GM21825 (cell line): ENCODE data around the gene SLC7A4.
"Not testable (repeated sequence)": the region's sequence is repeated elsewhere in the genome, so short reads cannot be mapped to it uniquely, and the experiment has no call there.

Source experiments
- ATAC-seq: cut with Tn5 transposase; IDR thresholded peaks from one replicate; pipeline ENCODE4 v1.9.1; 2021; ENCODE audit warnings: mild to moderate bottlenecking, moderate library complexity; ENCODE audit not compliant: unreplicated experiment

The SLC7A4 gene

GRCh38 chr22:21043860-21044535 is 11.6 kb upstream of the SLC7A4 start:
- no peak for ATAC-seq

DNA sequence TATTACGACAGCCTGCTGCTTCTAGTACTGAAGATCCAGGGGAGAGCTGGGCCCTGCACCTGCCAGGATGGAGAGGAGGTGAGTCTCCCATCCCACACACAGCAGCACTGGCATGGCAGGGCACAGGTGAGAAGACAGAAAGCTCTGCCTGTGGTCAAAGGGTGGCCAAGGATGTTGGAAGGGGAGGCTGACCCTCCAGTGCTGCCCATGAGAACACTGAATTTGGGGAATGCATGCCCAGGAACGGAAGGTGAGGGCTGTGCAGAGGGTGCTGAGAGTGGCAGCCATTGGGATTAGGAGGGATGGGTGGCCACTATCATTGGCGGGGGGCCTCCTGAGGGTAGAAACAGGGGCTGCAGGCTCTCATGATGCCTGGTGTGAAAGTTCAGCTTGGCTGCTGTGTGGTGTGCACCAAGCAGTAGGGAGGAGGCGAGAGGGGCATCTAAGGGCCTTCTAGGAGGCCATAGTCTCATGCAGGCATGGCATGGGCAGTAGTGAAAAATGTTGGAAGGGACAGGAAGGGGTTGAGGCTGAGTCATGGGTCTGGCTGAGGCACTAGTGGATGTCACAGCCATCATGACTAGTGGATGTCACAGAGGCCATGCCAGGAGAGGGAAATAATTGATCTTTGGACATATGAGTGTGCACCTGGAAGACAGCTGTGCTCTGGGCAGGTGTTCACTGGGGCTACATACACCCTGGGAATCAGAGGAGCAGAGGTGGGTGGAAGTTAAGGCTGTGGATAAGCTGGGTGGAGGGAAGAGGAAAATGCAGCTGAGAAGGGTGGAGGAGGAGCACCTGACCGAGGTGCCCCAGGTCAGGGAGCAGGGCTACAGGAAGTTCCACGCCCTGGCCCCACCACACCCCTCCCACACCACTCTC is 10.9 kb upstream of the SLC7A4 start:
- ATAC-seq, result no peak

GRCh38 chr22:21041937-21042336 is 9.6 kb upstream of the SLC7A4 start:
- no peak for ATAC-seq

DNA sequence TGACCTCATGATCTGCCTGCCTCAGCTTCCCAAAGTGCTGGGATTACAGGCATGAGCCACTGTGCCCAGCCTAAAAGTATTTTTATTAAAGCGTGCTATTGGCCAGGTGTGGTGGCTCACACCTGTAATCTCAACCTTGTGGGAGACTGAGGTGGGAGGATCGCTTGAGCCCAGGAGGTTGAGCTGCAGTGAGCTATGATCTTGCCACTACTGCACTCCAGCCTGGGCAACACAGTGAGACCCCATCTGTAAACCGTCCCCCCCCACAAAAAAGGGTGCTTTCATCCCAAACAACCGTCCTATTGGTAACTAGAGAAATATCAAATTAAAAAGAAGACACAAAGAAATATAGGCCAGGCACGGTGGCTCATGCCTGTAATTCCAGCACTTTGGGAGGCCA is 6.8 kb upstream of the SLC7A4 start:
- not testable (repeated sequence) for ATAC-seq

DNA sequence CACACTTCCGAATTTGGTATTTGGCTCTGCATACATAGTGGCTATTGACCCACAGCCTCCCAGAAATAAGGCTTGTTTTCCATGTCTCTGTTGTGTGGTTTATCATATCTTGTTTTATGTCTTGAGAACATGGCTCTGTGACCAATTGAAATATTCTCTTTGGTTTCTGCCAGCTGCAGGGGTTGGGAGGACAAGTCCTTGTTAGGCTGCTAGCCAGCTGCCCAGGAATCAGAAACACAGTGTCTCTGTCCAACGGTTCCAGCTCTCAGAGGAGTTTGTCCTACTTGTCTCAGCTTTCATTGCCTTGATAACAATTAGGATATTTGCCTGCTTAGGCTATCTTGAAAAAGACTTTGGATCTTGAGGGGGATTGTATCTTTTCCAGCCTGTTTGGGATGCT is 6.0 kb upstream of the SLC7A4 start:
- ATAC-seq, result no peak

DNA sequence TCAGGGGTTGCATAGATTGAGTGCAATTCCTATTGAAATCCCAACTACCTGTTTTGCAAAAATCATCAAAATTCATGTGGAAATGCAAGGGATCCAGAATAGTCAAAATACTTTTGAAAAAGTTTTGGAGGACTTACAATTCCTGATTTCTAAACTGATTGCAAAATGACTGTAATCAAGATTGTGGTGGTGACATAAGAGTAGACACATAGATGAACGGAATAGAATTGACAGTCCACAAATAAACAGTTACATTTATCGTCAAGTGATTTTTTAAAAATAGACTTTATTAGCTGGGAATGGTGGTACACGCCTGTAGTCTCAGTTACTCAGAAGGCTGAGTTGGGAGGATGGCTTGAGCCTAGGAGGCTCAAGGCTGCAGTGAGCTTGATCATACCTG is 2.6 kb upstream of the SLC7A4 start:
- no peak for ATAC-seq

DNA sequence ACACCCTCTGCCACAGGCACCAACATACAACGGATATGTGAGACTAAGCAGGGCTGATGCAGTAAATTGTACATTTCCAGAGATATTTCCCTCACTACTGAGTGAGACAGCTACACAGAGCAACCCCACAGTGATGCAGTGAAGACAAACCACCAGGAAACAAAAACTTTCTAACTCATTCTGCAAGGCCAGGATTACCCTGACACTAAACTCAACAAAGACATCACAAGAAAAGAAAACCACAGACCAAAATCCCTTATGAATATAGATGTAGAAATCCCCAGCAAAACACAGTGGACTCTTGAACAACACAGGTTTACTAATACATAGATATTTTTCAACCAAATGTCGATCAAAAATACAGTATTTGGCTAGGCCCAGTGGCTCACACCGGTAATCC is 1.5 kb upstream of the SLC7A4 start:
- ATAC-seq, result no peak

DNA sequence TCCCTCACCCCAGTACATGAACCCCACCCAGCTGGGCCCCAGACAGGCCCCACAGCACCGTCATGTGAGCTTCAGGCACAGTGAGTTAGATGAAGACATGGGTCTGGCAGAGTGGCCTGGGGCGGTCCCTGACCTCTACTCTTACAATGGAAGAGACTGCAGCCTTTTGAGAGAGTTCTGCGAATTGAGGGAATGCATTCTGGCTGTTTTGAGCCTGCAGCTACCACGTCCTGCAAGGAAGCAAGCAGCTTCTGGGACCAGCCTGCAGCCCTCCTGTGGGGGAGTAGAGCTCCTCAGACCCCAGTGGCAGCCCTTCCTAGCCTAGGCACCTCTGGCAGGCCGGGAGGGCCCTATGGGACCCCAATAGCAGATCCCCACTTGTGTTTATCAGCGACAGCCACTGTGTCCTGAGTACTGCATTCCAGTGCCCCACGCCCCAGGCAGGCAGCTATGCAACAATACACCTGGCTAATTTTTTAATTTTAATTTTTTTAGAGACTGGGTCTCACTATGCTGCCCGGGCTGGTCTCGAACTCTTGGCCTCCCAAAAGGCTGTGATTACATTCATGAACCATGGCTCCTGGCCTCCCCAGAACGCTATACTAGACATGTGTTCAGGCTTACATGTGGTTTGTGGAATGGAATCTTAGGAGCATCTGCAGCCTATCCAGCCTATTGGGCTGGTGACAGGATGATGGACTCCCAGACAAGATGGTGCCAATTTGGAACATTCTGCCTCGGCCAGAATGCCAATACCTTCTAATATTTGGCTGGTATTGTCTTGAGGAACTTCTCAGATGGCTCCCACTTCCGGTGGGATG is 717 bp upstream of the SLC7A4 start:
- ATAC-seq, result no peak

DNA sequence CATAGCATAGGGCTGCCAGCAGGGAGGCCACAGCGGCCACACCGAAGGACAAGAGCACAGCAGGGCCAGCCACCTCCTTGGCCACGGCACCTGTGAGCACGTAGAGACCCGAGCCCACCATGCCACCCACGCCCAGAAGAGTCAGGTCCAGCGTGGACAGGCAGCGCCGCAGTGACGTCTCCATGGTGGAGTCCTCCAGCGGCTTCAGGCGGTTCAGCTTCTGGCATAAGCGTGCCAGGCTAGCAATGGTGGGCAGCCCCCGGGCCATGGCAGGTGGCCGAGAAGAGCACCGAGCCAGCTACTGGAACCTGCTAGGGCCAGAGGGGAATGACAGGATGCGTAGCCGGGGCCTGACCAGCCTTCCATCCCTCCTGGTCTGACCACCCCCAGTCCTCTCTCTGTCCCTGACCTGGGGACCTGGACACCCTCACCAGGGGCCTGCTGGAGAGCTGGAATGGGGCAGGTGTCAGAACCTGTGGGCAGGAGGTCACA is 770 bp downstream of the SLC7A4 start:
- no peak for ATAC-seq

- no peak for ATAC-seq
Observed at GRCh38 chr22:21030621-21031544, 1.5 kb downstream of the SLC7A4 start.

DNA sequence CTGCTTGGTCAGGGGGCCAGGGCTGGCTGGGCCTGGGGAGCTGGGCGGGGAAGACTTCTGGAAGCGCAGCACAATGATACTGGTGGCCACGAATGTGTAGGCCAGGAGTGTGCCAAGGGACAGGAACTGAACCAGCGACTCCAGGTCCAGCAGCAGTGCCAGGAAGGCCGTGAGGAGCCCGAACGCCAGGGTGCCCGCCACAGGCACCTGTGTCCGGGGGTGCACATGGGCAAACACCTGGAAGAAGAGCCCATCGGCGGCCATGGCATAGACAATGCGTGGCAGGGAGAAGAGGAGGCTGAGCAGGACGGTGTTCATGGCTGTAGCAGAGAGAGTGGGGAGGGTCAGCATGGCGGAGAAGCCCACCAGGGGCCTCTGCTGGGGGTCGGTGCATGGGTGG is 2.3 kb downstream of the SLC7A4 start:
- no peak for ATAC-seq

DNA sequence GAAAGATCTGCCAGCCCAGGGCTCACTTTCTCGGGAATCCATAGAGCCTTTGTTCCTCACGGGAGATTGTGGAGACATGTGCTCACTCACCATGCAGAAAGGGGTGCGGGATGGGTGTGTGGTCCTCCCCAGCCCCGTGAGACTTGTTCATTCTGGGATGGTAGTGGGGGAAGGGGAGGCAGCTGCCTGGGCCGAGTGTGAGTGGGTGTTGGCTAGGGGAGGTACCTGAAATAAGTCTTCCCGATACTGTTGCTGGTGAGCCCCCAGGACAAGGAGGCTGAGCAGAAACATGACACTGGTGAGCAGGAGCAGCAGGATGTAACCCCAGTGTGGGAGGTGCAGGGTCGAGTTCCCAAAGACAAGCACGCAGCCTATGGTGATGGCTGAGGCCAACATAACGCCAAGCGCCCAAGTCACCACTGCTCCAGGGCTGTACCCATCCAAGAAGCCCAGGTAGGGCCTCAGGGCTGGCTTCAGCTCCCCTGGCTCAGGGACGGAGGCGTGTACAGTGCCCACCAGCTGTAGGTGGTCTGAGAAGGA is 2.8 kb downstream of the SLC7A4 start:
- ATAC-seq, result no peak

- no peak for ATAC-seq
Observed at GRCh38 chr22:21028277-21029251, 3.8 kb downstream of the SLC7A4 start.

DNA sequence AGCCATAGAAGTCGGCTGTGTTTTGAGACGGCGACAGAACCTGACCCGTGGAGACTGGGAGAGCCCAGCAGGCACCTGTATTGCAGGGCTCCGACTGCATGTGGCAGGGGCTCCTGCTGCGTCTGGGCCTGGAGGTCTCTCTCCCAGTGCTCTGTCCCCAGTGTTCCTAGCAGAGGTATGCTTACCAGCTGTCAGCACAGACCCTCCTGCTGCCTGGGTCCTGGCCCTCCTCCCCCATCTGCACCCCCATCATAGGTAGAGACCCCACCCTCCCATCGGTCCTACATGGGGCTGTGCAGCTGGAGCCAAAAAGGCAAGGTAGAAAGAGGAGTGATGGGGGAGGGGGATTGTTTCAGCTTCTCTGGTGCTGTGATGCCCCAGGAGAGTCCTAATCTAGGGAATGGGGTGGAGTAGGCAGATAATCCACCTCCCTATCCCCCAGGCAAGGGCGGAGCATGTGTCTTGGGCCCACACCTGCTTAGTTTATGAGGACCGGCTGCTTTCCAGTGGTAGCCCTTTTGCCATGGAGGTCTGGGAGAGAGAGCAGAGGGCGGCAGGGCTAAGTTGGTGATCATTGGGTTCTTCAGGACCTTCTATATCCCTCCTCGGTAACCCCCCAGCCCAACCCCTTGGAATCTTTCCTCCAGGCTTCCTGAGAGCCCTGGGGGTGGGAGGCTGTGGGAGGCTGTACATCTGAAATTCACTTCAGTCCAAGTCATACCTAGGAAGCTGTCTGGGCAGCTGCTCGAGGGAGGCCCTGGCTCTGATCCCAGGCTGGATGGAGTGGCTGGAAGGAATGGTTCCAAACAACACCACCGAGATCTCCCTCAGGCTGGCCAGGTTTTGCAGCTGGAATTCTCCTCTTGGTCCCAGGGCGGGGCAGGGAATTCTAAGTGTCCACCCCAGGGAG is 5.3 kb downstream of the SLC7A4 start:
- no peak for ATAC-seq

DNA sequence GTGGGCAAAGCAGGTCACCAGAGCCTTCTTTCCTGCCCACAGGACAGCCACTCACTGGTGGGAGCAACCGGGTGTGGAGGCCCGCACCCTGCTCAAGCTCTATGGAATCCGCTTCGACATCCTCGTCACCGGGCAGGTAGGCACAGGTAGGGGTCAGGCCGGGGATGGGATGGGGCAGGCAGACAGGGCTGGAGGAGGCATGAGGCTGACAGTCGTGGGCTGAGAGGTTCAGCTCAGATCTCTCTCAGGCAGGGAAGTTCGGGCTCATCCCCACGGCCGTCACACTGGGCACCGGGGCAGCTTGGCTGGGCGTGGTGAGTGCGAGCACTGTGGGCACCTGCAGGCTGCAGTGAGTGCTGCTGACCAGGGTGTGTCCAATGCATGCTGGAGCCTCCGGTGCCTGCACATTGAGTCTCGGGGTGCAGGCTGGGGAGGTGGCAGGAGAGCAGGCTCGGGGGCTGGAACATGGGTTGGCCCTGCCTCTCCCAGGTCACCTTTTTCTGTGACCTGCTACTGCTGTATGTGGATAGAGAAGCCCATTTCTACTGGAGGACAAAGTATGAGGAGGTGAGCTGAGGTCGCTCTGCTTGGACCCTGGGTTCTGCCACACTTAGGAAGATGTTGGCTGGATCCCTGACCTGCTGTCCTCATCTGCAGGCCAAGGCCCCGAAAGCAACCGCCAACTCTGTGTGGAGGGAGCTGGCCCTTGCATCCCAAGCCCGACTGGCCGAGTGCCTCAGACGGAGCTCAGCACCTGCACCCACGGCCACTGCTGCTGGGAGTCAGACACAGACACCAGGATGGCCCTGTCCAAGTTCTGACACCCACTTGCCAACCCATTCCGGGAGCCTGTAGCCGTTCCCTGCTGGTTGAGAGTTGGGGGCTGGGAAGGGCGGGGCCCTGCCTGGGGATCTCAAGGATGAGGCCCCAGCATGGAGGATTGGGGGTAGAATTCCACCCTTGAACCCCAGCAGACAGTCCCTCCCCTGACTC is 6.3 kb downstream of the SLC7A4 start:
- no peak for ATAC-seq

GRCh38 chr22:21025266-21025665 is 7.1 kb downstream of the SLC7A4 start:
- ATAC-seq, result no peak
